HG02588 (cell line): Measurements from ENCODE around the gene HOXC13.

Source experiments
- ATAC-seq: cut with Tn5 transposase; IDR thresholded peaks from one replicate; pipeline ENCODE4 v1.9.1; 2021; ENCODE audit warnings: mild to moderate bottlenecking, moderate library complexity; ENCODE audit not compliant: unreplicated experiment

The HOXC13 gene

DNA sequence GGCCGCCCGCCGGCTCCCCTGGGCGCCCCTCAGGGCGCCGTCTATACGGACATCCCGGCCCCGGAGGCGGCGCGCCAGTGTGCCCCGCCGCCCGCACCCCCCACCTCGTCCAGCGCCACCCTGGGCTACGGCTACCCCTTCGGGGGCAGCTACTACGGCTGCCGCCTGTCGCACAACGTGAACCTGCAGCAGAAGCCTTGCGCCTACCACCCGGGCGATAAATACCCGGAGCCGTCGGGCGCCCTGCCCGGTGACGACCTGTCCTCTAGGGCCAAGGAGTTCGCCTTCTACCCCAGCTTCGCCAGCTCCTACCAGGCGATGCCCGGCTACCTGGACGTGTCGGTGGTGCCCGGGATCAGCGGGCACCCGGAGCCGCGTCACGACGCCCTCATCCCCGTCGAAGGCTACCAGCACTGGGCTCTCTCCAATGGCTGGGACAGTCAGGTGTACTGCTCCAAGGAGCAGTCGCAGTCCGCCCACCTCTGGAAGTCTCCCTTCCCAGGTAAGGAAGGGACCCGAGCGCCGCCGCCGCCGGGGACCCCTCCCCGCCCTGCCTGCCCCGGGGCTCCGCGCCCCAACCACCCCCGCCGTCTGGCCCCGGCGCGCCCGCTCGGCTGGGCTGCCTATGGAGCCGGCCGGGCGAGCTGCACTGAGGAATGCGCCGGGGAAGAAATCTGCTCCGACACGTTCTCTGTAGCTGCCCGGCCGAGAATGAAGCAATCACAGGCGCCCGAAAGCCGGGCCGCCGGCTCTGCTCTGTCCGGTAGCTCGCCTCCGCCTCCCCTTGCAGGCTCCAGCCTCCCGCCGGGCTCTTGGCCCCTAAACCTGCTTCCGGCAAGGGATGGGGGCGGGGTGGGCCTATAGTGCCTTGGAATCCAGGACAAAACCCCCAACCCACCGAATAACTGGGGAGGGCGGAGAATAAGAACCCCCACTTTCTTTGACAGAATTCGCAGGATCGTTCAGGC lies 794 bp downstream of the HOXC13 start:
- no peak for ATAC-seq

DNA sequence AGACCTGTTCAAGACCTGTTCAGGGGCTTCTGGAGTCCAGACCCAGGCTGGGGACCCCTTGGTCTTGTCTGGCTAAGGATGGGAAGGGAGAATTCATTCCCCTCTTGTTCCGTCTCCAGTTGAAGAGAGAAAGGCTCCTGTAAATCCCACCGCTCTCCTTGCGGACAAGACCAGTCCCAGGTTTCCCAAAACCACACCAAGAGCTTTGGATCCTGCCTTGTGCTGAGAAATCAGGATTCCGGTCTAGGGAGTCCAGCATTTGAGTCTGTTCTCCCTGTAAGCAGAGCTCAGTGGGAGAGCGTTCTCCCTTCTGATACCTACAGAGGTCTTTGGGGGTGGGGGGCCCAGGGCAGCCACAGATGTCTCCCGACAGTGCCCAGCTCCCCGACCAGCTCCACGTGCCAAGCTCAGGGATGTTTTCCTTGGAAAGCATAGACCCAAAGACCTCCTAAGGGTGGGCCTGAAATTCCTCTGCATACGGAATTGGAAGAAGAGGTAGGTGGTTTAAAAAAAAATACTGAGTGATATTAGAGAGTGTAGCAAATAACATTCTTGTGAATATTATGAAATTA lies 1.9 kb downstream of the HOXC13 start:
- ATAC-seq, result no peak

DNA sequence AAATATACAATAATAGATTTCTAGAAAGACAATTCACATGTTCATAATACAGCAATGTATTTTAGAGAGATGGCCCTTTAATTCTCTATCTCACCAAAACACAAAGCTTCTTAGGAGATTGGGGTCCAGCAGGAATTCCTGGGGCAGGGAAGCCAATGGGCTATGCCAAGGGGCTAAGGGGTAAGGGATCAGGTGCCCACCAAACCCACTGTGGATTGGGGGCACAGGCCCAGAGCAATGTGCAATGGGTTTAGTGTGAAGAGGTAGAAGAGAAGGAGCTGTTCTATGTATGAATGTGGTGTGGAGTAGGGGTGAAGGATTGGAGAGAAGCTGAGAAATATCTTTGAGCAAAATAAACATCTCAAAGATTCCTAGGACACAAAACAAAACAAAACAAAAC lies 2.6 kb downstream of the HOXC13 start:
- ATAC-seq, result no peak

DNA sequence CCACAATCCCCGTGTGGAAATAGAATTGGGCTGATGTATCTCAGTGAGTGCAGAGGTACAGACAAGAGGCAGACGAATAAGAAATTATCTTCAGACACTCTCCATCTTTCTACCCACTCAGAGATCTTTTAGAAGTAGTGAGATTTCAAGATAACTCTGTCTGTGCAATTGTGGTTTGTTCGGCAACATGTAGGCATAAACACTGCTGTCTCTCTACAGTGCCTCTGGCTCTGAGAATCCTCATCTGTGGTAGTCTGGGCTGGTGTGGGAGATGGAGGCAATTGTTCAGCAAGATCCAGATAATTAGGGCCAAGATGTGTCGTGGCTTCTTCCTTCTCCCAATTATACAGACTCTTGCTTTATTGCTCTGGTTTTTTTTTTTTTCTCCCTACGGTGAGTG lies 3.1 kb downstream of the HOXC13 start:
- ATAC-seq, result no peak

DNA sequence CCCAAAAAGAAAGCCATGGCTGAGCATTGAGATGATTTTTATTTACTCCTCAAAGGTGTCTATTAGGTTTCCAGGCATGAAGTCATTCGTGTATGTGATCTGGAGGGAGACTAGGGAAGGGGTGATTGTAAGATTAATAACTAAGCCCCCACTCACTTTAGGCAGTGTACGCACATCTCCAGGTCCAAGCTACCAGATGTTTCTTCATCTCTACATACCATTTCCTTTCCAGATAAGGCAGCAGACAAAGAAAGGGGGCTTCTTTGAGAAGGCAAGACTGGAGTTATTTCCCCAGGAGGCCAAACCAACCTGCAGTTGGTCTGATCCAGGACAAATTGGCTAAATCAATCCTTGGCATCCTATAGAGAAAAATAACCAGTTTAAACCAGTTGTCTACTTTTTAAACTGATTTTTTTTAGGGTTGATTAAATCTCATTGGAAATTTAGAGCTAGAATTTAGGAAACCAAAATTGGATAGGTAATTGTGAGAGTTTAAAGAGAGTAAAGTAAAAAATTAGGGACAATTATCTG lies 3.9 kb downstream of the HOXC13 start:
- ATAC-seq, result no peak

DNA sequence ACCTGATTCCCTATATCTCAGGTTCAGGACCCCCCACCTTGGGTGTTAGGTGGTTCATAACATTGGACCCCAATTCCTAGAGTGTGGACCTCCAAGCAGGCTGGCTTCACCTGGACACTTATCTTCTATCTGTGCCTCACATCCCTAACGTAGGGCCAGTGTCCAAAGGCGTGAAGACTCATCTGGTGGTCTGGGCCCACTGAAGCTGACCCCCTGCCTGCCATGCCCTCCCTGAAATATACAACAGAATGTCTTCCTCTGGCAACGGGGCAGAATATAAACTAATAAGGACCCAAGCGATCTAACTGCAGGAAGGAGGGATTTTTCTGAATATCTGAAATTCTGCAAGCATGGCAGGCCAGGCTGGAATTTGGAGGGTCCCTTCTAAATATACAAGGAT lies 5.6 kb downstream of the HOXC13 start:
- ATAC-seq, result no peak

DNA sequence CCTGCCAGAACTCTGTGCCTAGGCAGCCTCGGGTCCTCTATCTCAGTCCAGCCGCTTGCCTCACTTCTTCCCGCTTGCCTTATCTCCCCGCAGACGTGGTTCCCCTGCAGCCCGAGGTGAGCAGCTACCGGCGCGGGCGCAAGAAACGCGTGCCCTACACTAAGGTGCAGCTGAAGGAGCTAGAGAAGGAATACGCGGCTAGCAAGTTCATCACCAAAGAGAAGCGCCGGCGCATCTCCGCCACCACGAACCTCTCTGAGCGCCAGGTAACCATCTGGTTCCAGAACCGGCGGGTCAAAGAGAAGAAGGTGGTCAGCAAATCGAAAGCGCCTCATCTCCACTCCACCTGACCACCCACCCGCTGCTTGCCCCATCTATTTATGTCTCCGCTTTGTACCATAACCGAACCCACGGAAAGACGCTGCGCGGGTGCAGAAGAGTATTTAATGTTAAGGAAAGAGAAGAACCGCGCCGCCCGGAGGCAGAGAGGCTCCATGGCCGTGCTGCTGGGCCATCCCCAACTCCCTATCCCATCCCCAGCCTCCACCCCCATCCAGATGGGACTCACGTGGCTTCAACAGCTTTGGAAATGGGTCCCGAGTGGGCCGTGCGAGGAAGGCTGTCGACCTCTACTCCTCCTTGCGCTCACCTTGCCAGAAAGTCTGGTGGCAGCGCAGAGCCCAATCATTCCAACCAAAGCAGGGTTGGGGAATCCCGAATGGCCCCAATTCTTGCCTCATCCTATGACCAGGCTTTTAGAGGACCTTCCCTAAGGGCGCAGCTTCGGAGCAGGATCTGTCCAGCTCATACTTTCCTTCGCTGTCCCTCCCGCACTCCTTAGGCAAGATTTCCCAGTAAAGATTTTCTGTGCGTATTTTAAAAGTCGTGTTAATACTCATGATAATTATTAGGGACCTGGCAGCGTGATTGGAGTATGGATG lies 6.5 kb downstream of the HOXC13 start:
- ATAC-seq, result no peak

DNA sequence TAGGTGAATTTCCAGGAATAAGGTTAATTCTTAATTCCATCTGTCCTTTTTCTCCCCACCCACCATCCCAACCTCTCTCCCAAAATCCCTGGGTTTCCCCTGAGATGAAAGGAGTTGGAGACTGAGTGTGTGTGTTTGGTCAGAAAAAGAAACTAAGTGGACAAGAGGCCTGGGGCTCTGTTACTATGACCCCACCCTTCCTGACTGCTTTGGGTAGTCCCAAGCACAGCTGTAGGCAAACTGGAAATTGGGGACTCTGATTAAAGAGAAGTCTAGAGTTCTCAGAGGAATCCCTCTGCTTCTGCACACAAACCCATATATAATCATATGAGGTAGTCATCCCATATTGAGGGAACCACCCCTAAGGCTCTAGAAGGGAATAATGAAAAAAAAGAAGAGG lies 9.1 kb downstream of the HOXC13 start:
- no peak for ATAC-seq

DNA sequence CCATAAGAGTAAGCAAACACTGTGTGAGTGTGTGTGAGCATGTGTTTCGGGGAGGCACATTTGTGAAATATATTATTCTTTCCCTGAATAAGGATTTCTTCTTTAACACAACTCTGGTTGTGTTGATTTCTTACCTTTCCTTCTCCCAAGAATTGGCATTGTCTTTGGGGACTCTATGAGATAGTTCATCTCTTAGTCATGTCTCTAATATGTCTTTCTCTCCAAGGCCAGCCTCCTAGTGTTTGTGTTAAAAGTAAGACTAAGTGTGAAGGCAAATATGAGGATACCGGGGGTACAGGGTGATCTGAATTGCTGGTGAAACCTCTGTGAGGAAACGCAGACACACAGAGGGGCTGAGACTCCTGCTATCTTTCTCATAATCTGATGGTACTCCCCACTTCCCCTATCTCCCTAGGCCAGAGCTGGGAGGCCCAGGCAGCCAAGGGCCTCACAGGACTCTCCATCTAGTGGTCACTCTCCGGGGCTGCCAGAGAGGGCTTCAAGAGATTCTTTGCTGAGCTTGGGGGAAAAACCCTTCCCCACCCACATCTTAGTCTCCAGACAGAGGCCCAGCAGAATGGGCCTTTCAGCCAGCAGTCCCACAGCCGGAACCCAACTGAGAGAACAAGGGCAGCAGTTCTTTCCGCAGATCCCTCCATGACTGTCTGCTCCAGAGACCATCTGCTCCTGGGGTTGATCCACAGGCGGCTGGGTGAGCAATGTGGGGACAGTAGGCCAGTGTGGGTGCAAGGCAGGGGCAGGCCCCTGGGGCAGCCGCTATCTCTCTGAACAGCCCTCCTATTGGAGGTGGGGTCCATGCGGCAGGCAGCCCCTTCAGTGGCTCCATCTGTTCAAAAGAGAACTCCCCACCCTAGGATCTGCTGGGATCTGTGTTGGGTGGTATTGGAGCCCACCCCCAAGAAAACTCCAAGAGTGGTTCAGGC lies 10.3 kb downstream of the HOXC13 start:
- ATAC-seq, result no peak

DNA sequence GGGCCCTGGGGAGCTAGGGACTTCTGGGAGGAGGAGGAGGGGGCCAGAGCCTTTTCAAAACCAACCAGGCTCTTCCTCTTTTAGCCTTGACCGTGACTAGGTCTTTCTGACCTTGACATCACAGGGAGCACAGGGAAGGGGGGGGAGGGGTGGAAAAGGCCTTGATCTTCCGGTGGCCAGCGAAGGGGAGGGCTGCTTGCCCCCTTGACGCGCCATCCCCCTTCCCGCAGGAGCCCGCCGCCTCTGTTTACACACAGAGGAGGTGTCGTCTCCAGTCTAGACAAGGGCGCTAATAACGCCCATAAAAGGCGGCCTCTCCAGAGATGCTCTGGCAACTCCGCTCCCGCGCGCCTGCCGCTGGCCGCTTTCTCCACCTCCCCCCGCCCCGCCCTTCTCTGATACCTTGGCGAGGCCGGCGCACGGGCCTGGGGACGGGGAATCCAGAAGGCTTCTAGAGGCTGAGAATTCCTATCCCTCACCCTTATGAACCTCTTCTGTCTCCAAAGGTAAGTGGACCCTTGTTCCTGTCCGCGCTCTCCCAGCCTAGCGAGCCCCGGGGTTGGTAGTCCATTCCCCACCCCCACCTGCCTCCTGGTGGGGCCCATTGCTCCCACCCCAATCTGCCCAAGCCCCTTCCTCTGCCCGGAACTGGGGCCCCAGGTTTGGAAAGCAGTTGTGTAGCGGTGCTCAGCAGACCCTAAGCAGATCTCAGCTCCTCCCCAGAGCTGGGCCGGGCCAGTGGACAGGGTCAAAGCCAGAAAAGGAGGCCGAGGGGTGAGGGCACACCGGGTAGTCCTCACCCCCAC lies 11.2 kb downstream of the HOXC13 start:
- ATAC-seq, result no peak

DNA sequence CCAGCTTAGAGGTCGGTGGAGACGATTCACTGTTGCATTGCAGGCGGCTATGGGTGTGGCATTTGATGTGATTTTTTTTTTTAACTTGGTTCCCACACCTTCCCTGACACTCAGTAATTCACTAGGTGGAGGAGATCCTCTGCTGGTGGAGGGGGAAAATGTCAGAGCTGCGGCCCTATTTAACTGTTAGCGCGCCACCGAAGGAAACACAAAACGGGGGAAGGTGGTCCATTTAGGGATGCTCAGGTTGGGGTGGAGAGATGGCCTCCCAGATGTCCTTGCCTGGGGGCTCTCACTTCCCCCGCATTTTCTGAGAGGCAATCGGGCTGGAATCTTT lies 11.8 kb downstream of the HOXC13 start:
- ATAC-seq, result no peak

DNA sequence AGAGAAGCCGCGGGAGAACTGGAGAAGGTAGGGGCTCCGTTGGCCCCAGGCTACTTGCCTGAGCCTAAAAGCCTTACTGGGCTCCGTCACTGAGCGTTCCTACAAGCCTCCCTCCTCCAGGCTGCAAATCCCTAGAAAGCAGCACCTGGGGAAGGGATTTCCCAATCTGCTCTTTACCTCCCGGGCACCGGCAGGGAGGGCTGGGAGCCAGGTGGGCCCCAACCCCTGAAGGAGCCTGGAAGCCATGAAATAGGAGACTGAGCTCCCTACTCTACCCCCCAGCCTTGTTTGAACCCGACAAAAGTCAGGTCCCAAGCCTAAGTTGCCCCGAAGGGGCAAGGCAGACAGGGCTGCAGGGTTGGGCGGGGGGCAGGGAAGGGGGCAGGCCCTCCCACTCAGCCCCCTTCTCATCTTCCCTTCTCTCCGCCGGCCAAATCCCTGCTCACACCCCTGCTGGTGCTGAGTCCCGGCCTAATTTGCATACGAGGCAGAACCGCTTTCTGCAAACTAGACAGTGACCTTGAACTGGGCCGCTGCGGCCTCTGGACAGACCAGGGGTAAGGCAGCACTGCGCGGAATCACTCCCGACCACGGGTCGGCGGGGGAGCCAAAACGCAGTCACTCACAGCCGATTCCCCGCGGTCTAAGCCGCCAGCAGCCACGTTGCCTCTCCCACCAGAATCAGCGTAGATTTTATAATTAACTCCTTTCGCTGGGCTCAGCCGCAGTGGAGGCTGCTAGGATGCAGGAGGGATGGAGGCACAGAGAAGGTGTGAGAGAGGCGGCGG lies 12.4 kb downstream of the HOXC13 start:
- ATAC-seq, result no peak

DNA sequence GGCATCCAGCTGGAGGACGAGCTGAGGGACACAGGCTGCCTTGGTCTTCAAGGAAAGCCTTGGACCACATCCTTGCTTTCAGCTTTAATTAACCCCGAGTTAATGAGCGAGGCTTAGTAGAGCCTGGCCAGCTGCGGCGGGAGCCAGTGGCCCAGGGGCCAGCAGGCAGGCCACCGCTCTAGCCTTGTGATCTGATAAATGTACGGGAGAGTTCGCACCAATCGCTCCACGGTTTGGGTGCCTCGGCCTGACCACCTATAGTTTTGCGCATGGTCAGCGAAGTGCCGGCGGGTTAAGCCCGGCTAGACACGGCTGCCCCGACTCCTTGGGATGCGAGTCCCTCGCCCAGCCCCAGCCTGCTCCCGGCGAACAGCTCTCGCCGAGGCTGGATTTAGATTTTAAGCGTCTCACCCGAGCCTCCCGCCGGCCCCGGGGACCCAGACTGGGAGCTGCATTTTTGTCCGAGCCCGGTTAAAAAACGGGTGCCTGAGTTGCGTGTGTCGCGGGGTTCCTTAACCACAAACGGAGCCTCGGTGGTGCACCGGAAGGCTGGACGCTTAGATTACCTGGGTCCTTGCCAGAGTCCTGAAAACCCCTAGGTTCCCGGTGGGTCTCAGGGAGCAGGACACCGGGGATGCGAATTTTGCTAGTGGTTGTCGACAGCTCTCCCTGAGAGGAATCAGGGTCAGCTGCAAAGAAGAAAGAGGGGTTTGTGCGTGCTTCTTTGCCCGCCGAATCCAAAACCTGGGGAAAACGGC lies 13.1 kb downstream of the HOXC13 start:
- ATAC-seq, result no peak

DNA sequence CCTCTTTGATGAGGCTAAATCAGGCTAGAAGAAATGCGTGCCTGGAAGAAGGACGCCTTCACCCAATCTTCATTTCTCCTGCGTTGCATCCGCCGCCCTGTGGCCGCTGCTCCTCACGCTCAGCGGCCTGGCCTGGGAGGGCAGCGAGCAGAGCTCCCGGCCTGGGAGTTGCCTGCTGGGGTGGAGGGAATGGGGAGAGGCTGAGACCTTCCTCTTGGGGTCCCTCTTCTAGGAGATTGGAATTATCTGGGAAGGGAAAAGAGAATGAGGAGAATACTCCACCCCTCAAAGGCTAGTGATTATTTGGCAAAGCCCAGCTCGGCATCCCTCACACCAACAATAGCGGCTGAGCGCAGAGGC lies 13.7 kb downstream of the HOXC13 start:
- no peak for ATAC-seq

DNA sequence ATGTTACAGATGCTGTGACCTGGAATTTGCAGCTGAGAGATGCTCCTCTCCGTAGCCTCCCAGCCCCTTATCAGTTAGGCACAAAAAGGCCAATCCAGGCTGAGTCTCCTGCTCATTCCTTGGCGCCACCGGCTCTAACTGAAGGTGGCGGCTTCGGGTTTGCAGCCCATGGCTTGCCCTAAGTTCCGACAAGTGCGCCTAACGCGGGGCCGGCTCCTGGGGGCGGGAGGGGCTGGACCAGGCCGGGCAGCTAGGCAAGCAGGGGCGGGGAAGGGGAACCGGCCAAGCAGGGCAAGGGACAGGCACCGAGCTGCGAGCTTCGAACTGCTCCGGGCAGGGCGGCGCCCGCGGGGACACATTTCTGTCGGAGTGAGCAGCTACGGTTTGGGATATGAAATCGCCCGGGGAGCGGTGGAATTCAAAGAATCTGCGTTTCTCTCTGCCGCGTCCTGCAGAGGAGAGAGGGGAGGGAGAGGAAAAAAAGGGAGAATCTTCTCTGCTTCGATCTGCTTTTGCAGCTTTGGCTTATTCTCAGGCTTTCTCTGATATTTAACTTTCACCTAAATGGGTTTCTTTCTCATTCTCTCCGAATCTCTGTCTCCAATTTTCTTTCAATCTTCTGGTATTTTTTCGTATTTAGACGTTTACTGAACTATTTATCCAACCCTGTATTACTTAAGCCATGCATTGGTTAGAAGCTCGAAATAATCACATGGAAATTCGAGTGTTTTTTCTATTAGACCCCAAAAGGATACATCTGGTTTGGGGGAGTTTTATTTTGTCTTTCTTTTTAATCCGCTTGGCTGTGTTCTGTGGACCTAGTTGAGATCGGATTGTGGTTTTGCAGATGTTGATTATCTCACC lies 14.5 kb downstream of the HOXC13 start:
- ATAC-seq, result no peak

DNA sequence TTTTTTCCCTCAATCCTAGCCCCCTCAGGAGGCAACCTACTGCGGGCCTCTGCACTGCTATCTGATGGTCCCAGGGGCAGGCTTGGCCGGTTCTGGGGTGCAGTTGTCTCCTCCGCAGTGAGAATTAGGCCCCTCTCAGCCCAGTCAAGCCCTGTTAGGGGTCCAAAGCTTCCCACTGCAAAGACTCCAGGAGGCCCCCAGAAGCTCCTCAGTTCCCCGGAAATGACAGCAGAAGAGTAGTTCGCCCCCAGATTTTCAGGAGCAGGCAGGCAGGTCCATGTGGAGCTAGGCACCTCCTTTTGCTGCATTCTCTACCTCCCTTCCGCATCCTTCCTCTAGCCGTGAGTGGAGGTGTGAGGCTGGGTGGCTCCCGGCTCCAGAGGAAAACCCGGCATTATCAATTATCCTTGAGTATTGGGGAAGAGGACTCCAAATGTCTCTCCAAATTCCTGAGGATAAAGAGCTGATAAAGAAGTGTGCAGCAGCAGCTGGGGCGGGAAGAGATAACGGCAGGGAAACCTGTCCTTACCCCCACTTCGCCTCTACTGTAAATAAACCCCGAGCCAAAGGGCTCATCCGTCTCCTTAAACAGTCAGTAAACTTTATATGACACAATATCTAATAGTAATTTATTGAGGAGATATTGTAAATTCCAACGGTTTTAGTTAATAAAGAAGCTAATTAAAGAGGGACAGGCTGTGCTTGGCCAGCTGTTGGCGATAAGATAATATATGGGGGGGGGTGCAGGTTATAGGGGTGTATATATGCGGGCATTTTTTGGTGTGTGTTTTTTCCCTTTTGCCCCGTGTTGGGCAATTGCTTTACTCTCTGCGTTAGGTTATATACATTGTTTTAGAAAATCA lies 15.4 kb downstream of the HOXC13 start:
- no peak for ATAC-seq
